Neuronal stem cell (in vitro differentiated cells): ENCODE results near the gene CEP57L1.
A peak's percentile ranks its signal among the peaks of the same experiment; 100 is the strongest.
"Not testable (repeated sequence)": the region's sequence is repeated elsewhere in the genome, so short reads cannot be mapped to it uniquely, and the experiment has no call there.

ENCODE experiments used
- DNase-seq: peaks from one replicate; pipeline ENCODE4 v3.0.0-alpha.2; 2013; ENCODE audit warnings: low spot score
- H2AFZ ChIP-seq: one replicate; pipeline ENCODE4 v1.6.1; 2013; ENCODE audit warnings: mild to moderate bottlenecking, low read length, inconsistent platforms
- H2AK5ac ChIP-seq: 2 replicates; pipeline ENCODE4 v1.6.1; 2013; ENCODE audit warnings: low read depth, mild to moderate bottlenecking, inconsistent platforms, low read length, moderate library complexity, mixed read lengths
- H2BK120ac ChIP-seq: 2 replicates; pipeline ENCODE4 v1.6.1; 2013; ENCODE audit warnings: low read depth, mild to moderate bottlenecking, inconsistent platforms, low read length, moderate library complexity, mixed read lengths
- H2BK12ac ChIP-seq: one replicate; pipeline ENCODE4 v1.6.1; 2013; ENCODE audit warnings: low read length, inconsistent platforms
- H2BK15ac ChIP-seq: 2 replicates; pipeline ENCODE4 v1.6.1; 2013; ENCODE audit warnings: mild to moderate bottlenecking, low read length, inconsistent platforms, mixed read lengths
- H2BK5ac ChIP-seq: one replicate; pipeline ENCODE4 v1.6.1; 2013; ENCODE audit warnings: inconsistent platforms, mild to moderate bottlenecking, low read length, moderate library complexity
- H3K14ac ChIP-seq: one replicate; pipeline ENCODE4 v1.6.1; 2013; ENCODE audit warnings: low read length, inconsistent platforms
- H3K18ac ChIP-seq: 2 replicates; pipeline ENCODE4 v1.6.1; 2013; ENCODE audit warnings: low read length, inconsistent platforms
- H3K23ac ChIP-seq: 2 replicates; pipeline ENCODE4 v1.6.1; 2013; ENCODE audit warnings: low read depth, mild to moderate bottlenecking, mixed read lengths, low read length, inconsistent platforms; ENCODE audit not compliant: poor library complexity
- H3K27ac ChIP-seq: replicated peaks from 3 replicates; pipeline ENCODE4 v1.5.1; 2013; ENCODE audit warnings: low read length, inconsistent platforms
- H3K27me3 ChIP-seq, 3 experiments: 2 replicates each; pipeline ENCODE4 v1.6.1; 2013; ENCODE audit warnings: low read length in 3 of 3, mild to moderate bottlenecking in 2 of 3, inconsistent platforms in 1 of 3, low read depth in 1 of 3, mixed read lengths in 1 of 3, moderate library complexity in 1 of 3; ENCODE audit not compliant: control insufficient read depth in 3 of 3, insufficient read depth in 3 of 3
- H3K36me3 ChIP-seq, 2 donors: replicated peaks in 1 of 2; 2 replicates each; pipeline ENCODE4 v1.6.1; 2013; ENCODE audit warnings: low read length in 2 of 2; ENCODE audit not compliant: control insufficient read depth in 2 of 2, insufficient read depth in 2 of 2
- H3K4ac ChIP-seq: 2 replicates; pipeline ENCODE4 v1.6.1; 2013; ENCODE audit warnings: inconsistent platforms, mild to moderate bottlenecking, low read length, moderate library complexity
- H3K4me1 ChIP-seq, 2 donors: 1 replicate in 1 of 2; 2 replicates in 1 of 2; pipeline ENCODE4 v1.6.1; 2013; ENCODE audit warnings: low read length in 2 of 2, low read depth in 1 of 2; ENCODE audit not compliant: control insufficient read depth in 2 of 2, insufficient read depth in 1 of 2
- H3K4me2 ChIP-seq: one replicate; pipeline ENCODE4 v1.6.1; 2013; ENCODE audit warnings: mild to moderate bottlenecking, low read length, inconsistent platforms; ENCODE audit not compliant: insufficient read depth, poor library complexity, severe bottlenecking
- H3K4me3 ChIP-seq, 2 donors: 2 replicates each; pipeline ENCODE4 v1.5.1; 2013; ENCODE audit warnings: low read length in 2 of 2, mild to moderate bottlenecking in 2 of 2, inconsistent platforms in 1 of 2, moderate library complexity in 1 of 2
- H3K79me1 ChIP-seq: one replicate; pipeline ENCODE4 v1.6.1; 2013; ENCODE audit warnings: low read depth, mild to moderate bottlenecking, inconsistent platforms, low read length, moderate library complexity
- H3K9ac ChIP-seq: one replicate; pipeline ENCODE4 v1.6.1; 2013; ENCODE audit warnings: mild to moderate bottlenecking, low read depth, low read length, inconsistent platforms; ENCODE audit not compliant: poor library complexity
- H3K9me3 ChIP-seq, 2 donors: replicated peaks in 1 of 2; 2 replicates each; pipeline versions ENCODE3 to v1.6.1; 2013; ENCODE audit warnings: low read length in 2 of 2, mild to moderate bottlenecking in 2 of 2, inconsistent platforms in 1 of 2, low read depth in 1 of 2, mixed read lengths in 1 of 2, moderate library complexity in 1 of 2; ENCODE audit not compliant: control insufficient read depth in 2 of 2, insufficient read depth in 1 of 2
- H4K8ac ChIP-seq: one replicate; pipeline ENCODE4 v1.6.1; 2013; ENCODE audit warnings: low read depth, mild to moderate bottlenecking, inconsistent platforms, low read length, moderate library complexity
- H4K91ac ChIP-seq: one replicate; pipeline ENCODE4 v1.6.1; 2013; ENCODE audit warnings: low read length, low read depth, mild to moderate bottlenecking, inconsistent platforms; ENCODE audit not compliant: poor library complexity
- WGBS, 2 donors: extraction: QIAGEN DNeasy Blood & Tissue Kit; methylation state at CpG; one replicate each; pipeline ENCODE4 v1.1.7; 2013; ENCODE audit warnings: missing lambda C conversion rate in 2 of 2, mixed read lengths in 1 of 2; ENCODE audit not compliant: insufficient read length in 2 of 2, insufficient replicate concordance in 1 of 2; ENCODE audit errors: extremely low coverage in 2 of 2; 5-methylcytosine and 5-hydroxymethylcytosine counted together

Gene CEP57L1

GRCh38 chr6:109186012-109186411, 90.7 kb downstream of the CEP57L1 start:
- H2BK120ac ChIP-seq: no peak overlapping the region
- no peaks in the 10 kb centered on the region for H3K79me1 ChIP-seq
- H4K8ac ChIP-seq: no peak overlapping the region
- H3K14ac ChIP-seq: no peak overlapping the region
- no peak overlapping the region for H3K9ac ChIP-seq
- no peak overlapping the region for H3K23ac ChIP-seq
- H3K4me2 ChIP-seq: no peak overlapping the region
- no CpG with 5 or more reads among the region's 3 CpGs for WGBS, 2 donors
- no peak overlapping the region for H3K4me3 ChIP-seq
- H3K4me1 ChIP-seq: no peaks in the 10 kb centered on the region
- H4K91ac ChIP-seq: no peak overlapping the region
- H3K18ac ChIP-seq: no peak overlapping the region
- no peak overlapping the region for H3K27ac ChIP-seq
- no peak overlapping the region for H2BK15ac ChIP-seq
- no peak for DNase-seq
- H3K27me3 ChIP-seq: peaks cover 0 to 26% (median 0%) of the 10 kb centered on the region in 3 experiments
- no peak overlapping the region for H2BK5ac ChIP-seq
- H3K36me3 ChIP-seq: no peaks in the 10 kb centered on the region
- no peaks in the 10 kb centered on the region for H3K9me3 ChIP-seq
- H2BK12ac ChIP-seq: no peak overlapping the region
- H2AFZ ChIP-seq: no peak overlapping the region
- H2AK5ac ChIP-seq: no peak overlapping the region
- no peak overlapping the region for H3K4ac ChIP-seq

- H2BK12ac ChIP-seq: no peak overlapping the region
- no CpG with 5 or more reads among the region's 5 CpGs for WGBS, 2 donors
- H3K9me3 ChIP-seq: no peaks in the 10 kb centered on the region
- H3K23ac ChIP-seq: no peak overlapping the region
- no peak overlapping the region for H3K4ac ChIP-seq
- no peak overlapping the region for H2BK15ac ChIP-seq
- H3K18ac ChIP-seq: no peak overlapping the region
- H3K36me3 ChIP-seq: no peaks in the 10 kb centered on the region
- H3K4me3 ChIP-seq: no peak overlapping the region
- no peak overlapping the region for H4K8ac ChIP-seq
- peaks cover 0 to 24% (median 0%) of the 10 kb centered on the region in 3 experiments for H3K27me3 ChIP-seq
- no peak overlapping the region for H3K14ac ChIP-seq
- no peak overlapping the region for H2AK5ac ChIP-seq
- no peak overlapping the region for H3K27ac ChIP-seq
- H3K4me2 ChIP-seq: no peak overlapping the region
- no peak overlapping the region for H2BK120ac ChIP-seq
- no peaks in the 10 kb centered on the region for H3K4me1 ChIP-seq
- no peak overlapping the region for H2AFZ ChIP-seq
- H2BK5ac ChIP-seq: no peak overlapping the region
- H4K91ac ChIP-seq: no peak overlapping the region
- H3K9ac ChIP-seq: no peak overlapping the region
- DNase-seq: peak; percentile 35
- H3K79me1 ChIP-seq: no peaks in the 10 kb centered on the region
These were observed 92.2 kb downstream of the CEP57L1 start for GRCh38 chr6:109187399-109188114.

- Histone ChIP-seq H3K4me2 (no peak overlapping the region), H3K23ac (no peak overlapping the region), H3K18ac (no peak overlapping the region), H3K4ac (no peak overlapping the region), H3K27ac (no peak overlapping the region), H2BK15ac (no peak overlapping the region), H3K9ac (no peak overlapping the region), H2AK5ac (no peak overlapping the region), H4K91ac (no peak overlapping the region), H3K79me1 (no peaks in the 10 kb centered on the region), H2BK12ac (no peak overlapping the region), H3K36me3 (no peaks in the 10 kb centered on the region), H2AFZ (no peak overlapping the region), H3K4me1 (no peaks in the 10 kb centered on the region), H3K14ac (no peak overlapping the region), H4K8ac (no peak overlapping the region), H2BK5ac (no peak overlapping the region), H3K9me3 (no peaks in the 10 kb centered on the region), H3K27me3 (peaks cover 0 to 20% (median 0%) of the 10 kb centered on the region in 3 experiments), H3K4me3 (no peak overlapping the region), H2BK120ac (no peak overlapping the region)
- no CpG with 5 or more reads among the region's 5 CpGs for WGBS, 2 donors
- DNase-seq: no peak
These were observed 92.8 kb downstream of the CEP57L1 start for GRCh38 chr6:109188115-109188411.

GRCh38 chr6:109191368-109191767, 96.1 kb downstream of the CEP57L1 start:
- H4K8ac ChIP-seq, H2BK120ac ChIP-seq, H3K36me3 ChIP-seq, H3K9me3 ChIP-seq, H3K4ac ChIP-seq, H3K27me3 ChIP-seq, H2BK15ac ChIP-seq, H3K23ac ChIP-seq, H3K79me1 ChIP-seq, H3K27ac ChIP-seq, H2AFZ ChIP-seq, H3K14ac ChIP-seq, H3K4me3 ChIP-seq, H3K4me1 ChIP-seq, H2BK5ac ChIP-seq, H3K9ac ChIP-seq, H3K18ac ChIP-seq, H4K91ac ChIP-seq, H2BK12ac ChIP-seq, H3K4me2 ChIP-seq, H2AK5ac ChIP-seq, DNase-seq: not testable (repeated sequence)
